GM12875 (cell line): Measurements from ENCODE around the gene KCNE3.

Experiments
- H3K4me3 ChIP-seq: one replicate; pipeline ENCODE4 v1.5.1; 2011; ENCODE audit warnings: low read depth, low read length, control low read depth
- CTCF ChIP-seq: IDR thresholded peaks from 2 replicates; pipeline ENCODE4 v1.5.1; 2011; ENCODE audit warnings: low read depth, mild to moderate bottlenecking, control low read depth, inconsistent platforms, low read length, moderate library complexity, borderline replicate concordance; ENCODE audit not compliant: insufficient read depth

The KCNE3 gene

GRCh38 chr11:74466916-74467885 lies at the start of gene KCNE3:
TSS of gene KCNE3 (minus strand) at chr11:74467549. CDS start at chr11:74457563, 9,986 bp downstream.
- no peak for TF ChIP-seq CTCF
- no peak within 1 kb of the TSS for H3K4me3 ChIP-seq

- no peak for TF ChIP-seq CTCF
- H3K4me3 ChIP-seq, result no peak overlapping the region
Observed at GRCh38 chr11:74507582-74507981, 40.2 kb upstream of the KCNE3 start.

GRCh38 chr11:74506823-74507222 lies 39.5 kb upstream of the KCNE3 start:
- no peak overlapping the region for H3K4me3 ChIP-seq
- no peak for TF ChIP-seq CTCF

- no peak for TF ChIP-seq CTCF
- no peak overlapping the region for H3K4me3 ChIP-seq
Observed at GRCh38 chr11:74505911-74506310, 38.6 kb upstream of the KCNE3 start.

- no peak for TF ChIP-seq CTCF
- H3K4me3 ChIP-seq, result no peak overlapping the region
Observed at GRCh38 chr11:74504100-74504691, 36.8 kb upstream of the KCNE3 start.

- TF ChIP-seq CTCF, result no peak
- no peak overlapping the region for H3K4me3 ChIP-seq
Observed at GRCh38 chr11:74494916-74495315, 27.6 kb upstream of the KCNE3 start.
